HG03103 (cell line): ENCODE data around the gene TPM4.

Experiments used
- ATAC-seq: cut with Tn5 transposase; IDR thresholded peaks from one replicate; pipeline ENCODE4 v1.9.1; 2021; ENCODE audit warnings: low read depth; ENCODE audit not compliant: unreplicated experiment

TPM4 gene

GRCh38 chr19:16121141-16121540 lies 44.8 kb downstream of the TPM4 start:
- no peak for ATAC-seq

GRCh38 chr19:16121967-16122366 lies 45.7 kb downstream of the TPM4 start:
- ATAC-seq, result no peak

GRCh38 chr19:16124953-16125352 lies 48.7 kb downstream of the TPM4 start:
- no peak for ATAC-seq

- ATAC-seq, result no peak
These were observed 49.6 kb downstream of the TPM4 start for GRCh38 chr19:16125737-16126495.

GRCh38 chr19:16127080-16127479 lies 50.8 kb downstream of the TPM4 start:
- no peak for ATAC-seq

GRCh38 chr19:16127776-16128371 lies 51.6 kb downstream of the TPM4 start:
- no peak for ATAC-seq

GRCh38 chr19:16131648-16132047 lies 55.4 kb downstream of the TPM4 start:
- no peak for ATAC-seq

- no peak for ATAC-seq
These were observed 57.5 kb downstream of the TPM4 start for GRCh38 chr19:16133818-16134217.

- no peak for ATAC-seq
These were observed 58.2 kb downstream of the TPM4 start for GRCh38 chr19:16134510-16134909.

- no peak for ATAC-seq
These were observed 59.3 kb downstream of the TPM4 start for GRCh38 chr19:16135430-16136127.

GRCh38 chr19:16136185-16136999 lies 60.1 kb downstream of the TPM4 start:
- ATAC-seq, result no peak

GRCh38 chr19:16139752-16140151 lies 63.5 kb downstream of the TPM4 start:
- no peak for ATAC-seq

GRCh38 chr19:16141043-16141442 lies 64.7 kb downstream of the TPM4 start:
- no peak for ATAC-seq

GRCh38 chr19:16142032-16142580 lies 65.8 kb downstream of the TPM4 start:
- ATAC-seq, result no peak

GRCh38 chr19:16143399-16144215 lies 67.3 kb downstream of the TPM4 start, which contains the start of gene HSH2D:
Gene HSH2D, plus strand, starts transcription at chr19:16143685. Its CDS starts 5,066 bp downstream, at chr19:16148751.
- peak; percentile 67 for ATAC-seq

- ATAC-seq, result no peak
These were observed 67.9 kb downstream of the TPM4 start for GRCh38 chr19:16144216-16144581.

GRCh38 chr19:16146112-16146511 lies 69.8 kb downstream of the TPM4 start:
- ATAC-seq, result no peak

- ATAC-seq, result no peak
These were observed 72.3 kb downstream of the TPM4 start for GRCh38 chr19:16148443-16149229.
